HG03442 (cell line): ENCODE measurements around the gene GALNT13.
A peak's percentile ranks its signal among the peaks of the same experiment; 100 is the strongest.

Experiments
- ATAC-seq: cut with Tn5 transposase; IDR thresholded peaks from one replicate; pipeline ENCODE4 v1.9.1; 2021; ENCODE audit warnings: mild to moderate bottlenecking, moderate library complexity; ENCODE audit not compliant: unreplicated experiment

The GALNT13 gene

GRCh38 chr2:153871231-153872221 lies at the start of gene GALNT13:
GALNT13 (plus strand) TSS chr2:153871922.
- ATAC-seq: no peak

GRCh38 chr2:153823880-153824279 lies 47.8 kb upstream of the GALNT13 start:
- no peak for ATAC-seq

GRCh38 chr2:153828335-153828734 lies 43.4 kb upstream of the GALNT13 start:
- ATAC-seq: no peak

GRCh38 chr2:153834662-153835061 lies 37.1 kb upstream of the GALNT13 start:
- no peak for ATAC-seq

GRCh38 chr2:153858250-153858649 lies 13.5 kb upstream of the GALNT13 start:
- ATAC-seq: no peak

GRCh38 chr2:153864022-153864421 lies 7.7 kb upstream of the GALNT13 start:
- ATAC-seq: no peak

GRCh38 chr2:153866595-153866994 lies 5.1 kb upstream of the GALNT13 start:
- no peak for ATAC-seq

GRCh38 chr2:153870308-153870707 lies 1.4 kb upstream of the GALNT13 start:
- no peak for ATAC-seq

GRCh38 chr2:153872311-153873051 lies 759 bp downstream of the GALNT13 start:
- no peak for ATAC-seq

- ATAC-seq: no peak
These were observed 1.6 kb downstream of the GALNT13 start for GRCh38 chr2:153873052-153874048.

- no peak for ATAC-seq
These were observed 4.2 kb downstream of the GALNT13 start for GRCh38 chr2:153875801-153876466.

- no peak for ATAC-seq
These were observed 9.2 kb downstream of the GALNT13 start for GRCh38 chr2:153880926-153881325.

- no peak for ATAC-seq
These were observed 15.1 kb downstream of the GALNT13 start for GRCh38 chr2:153886833-153887232.

GRCh38 chr2:153890576-153890975 lies 18.9 kb downstream of the GALNT13 start:
- ATAC-seq: no peak

- ATAC-seq: no peak
These were observed 19.3 kb downstream of the GALNT13 start for GRCh38 chr2:153891051-153891450.

GRCh38 chr2:153912798-153913396 lies 41.2 kb downstream of the GALNT13 start:
- no peak for ATAC-seq

GRCh38 chr2:153917570-153917969 lies 45.8 kb downstream of the GALNT13 start:
- ATAC-seq: no peak

- no peak for ATAC-seq
These were observed 63.8 kb downstream of the GALNT13 start for GRCh38 chr2:153935511-153935910.

- ATAC-seq: peak; percentile 43
These were observed 67.5 kb downstream of the GALNT13 start for GRCh38 chr2:153939124-153939796.
